GM12801 (cell line): ENCODE data around the gene CBLC.

ENCODE experiments used
- CTCF ChIP-seq: IDR thresholded peaks from one replicate; pipeline ENCODE4 v1.5.1; 2011; ENCODE audit warnings: control low read depth; ENCODE audit not compliant: insufficient read length; ENCODE audit errors: extremely low read depth

CBLC gene

GRCh38 chr19:44753932-44754749, 23.5 kb upstream of the CBLC start:
- TF ChIP-seq CTCF, result no peak

- TF ChIP-seq CTCF, result no peak
These were observed 23.0 kb upstream of the CBLC start for GRCh38 chr19:44754750-44755080.

GRCh38 chr19:44755219-44755618, 22.5 kb upstream of the CBLC start:
- TF ChIP-seq CTCF, result no peak

- no peak for TF ChIP-seq CTCF
These were observed 21.6 kb upstream of the CBLC start for GRCh38 chr19:44756089-44756562.

- TF ChIP-seq CTCF, result no peak
These were observed 20.5 kb upstream of the CBLC start for GRCh38 chr19:44757057-44757734.

GRCh38 chr19:44757735-44758505, 19.8 kb upstream of the CBLC start:
- no peak for TF ChIP-seq CTCF

- no peak for TF ChIP-seq CTCF
These were observed 19.1 kb upstream of the CBLC start for GRCh38 chr19:44758596-44758995.
